Activated B cell treated with CpG ODN at 0.5 μM for 24 hours (primary cell): ENCODE data around the gene FAM114A1. TPM values are rescaled to one million over a fixed set of nuclear protein-coding genes. Genes with fewer than 3 reads are reported as not detected.

Experiments
- ATAC-seq: fragments of 200-7000 bp; cut with Tn5 transposase; one replicate; pipeline ENCODE4 v1.10.0; 2021; ENCODE audit warnings: low read depth, mild to moderate bottlenecking, moderate library complexity
- CTCF ChIA-PET: fragments of 350-600 bp; sonication (Branson Sonifier 250); formaldehyde crosslinking; loops from one replicate; lab custom pipeline; 2021; ENCODE audit warnings: antibody characterized with exemption; lab: Charles Lee
- POLR2A ChIA-PET: fragments of 350-600 bp; sonication (Branson Sonifier 250); formaldehyde crosslinking; loops from one replicate; lab custom pipeline; 2021; ENCODE audit warnings: antibody characterized with exemption; lab: Charles Lee
- DNase-seq: peaks from one replicate; pipeline ENCODE4 v3.0.0; 2022
- H3K27ac Mint-ChIP-seq: one replicate; pipeline ENCODE4 v1.8.0; 2020; ENCODE audit warnings: mixed read lengths
- H3K27me3 Mint-ChIP-seq: one replicate; pipeline ENCODE4 v1.8.0; 2021; ENCODE audit warnings: mixed read lengths
- H3K36me3 Mint-ChIP-seq: one replicate; pipeline ENCODE4 v1.8.0; 2021; ENCODE audit warnings: low read depth, mixed read lengths
- H3K4me1 Mint-ChIP-seq: one replicate; pipeline ENCODE4 v1.8.0; 2021; ENCODE audit warnings: mixed read lengths
- H3K4me3 Mint-ChIP-seq: one replicate; pipeline ENCODE4 v1.8.0; 2020; ENCODE audit warnings: mild to moderate bottlenecking, mixed read lengths
- H3K9me3 Mint-ChIP-seq: one replicate; pipeline ENCODE4 v1.8.0; 2020; ENCODE audit warnings: mixed read lengths
- intact Hi-C: fragments of 100-400 bp; cut with micrococcal nuclease; formaldehyde crosslinking; loops from one replicate; pipeline ENCODE4 v1.15.1; 2024
- total RNA-seq: library from RNA; stranded (reverse); gene quantifications from 2 replicates; pipeline ENCODE4 v1.2.3, GENCODE V29; 2022
- TF ChIP-seq, protein P1 (sequence below): fragments of 200-600 bp; IDR thresholded peaks from one replicate; pipeline ENCODE4 v1.8.0; 2022; ENCODE audit warnings: antibody characterized with exemption, mild to moderate bottlenecking

Gene FAM114A1
- total RNA-seq, 1 donor from 2014 or later = 3.3 TPM

GRCh38 chr4:38917481-38918025, 49.9 kb downstream of the FAM114A1 start:
- ATAC-seq = no peak
- intact Hi-C loops = no loop called here
- Mint-ChIP-seq H3K27ac (no peak overlapping the region), H3K27me3 (no peaks in the 10 kb centered on the region), H3K4me3 (no peak overlapping the region), H3K36me3 (no peaks in the 10 kb centered on the region), H3K9me3 (no peaks in the 10 kb centered on the region), H3K4me1 (peaks cover 15% of the 10 kb centered on the region)
- CTCF ChIA-PET = interaction anchor here (1.2 kb wide), 1 partner anchor 57 kb away, joined by 3 read pairs; no protein-coding TSS in a partner anchor
- DNase-seq = no peak
- TF ChIP-seq, protein P1, sequence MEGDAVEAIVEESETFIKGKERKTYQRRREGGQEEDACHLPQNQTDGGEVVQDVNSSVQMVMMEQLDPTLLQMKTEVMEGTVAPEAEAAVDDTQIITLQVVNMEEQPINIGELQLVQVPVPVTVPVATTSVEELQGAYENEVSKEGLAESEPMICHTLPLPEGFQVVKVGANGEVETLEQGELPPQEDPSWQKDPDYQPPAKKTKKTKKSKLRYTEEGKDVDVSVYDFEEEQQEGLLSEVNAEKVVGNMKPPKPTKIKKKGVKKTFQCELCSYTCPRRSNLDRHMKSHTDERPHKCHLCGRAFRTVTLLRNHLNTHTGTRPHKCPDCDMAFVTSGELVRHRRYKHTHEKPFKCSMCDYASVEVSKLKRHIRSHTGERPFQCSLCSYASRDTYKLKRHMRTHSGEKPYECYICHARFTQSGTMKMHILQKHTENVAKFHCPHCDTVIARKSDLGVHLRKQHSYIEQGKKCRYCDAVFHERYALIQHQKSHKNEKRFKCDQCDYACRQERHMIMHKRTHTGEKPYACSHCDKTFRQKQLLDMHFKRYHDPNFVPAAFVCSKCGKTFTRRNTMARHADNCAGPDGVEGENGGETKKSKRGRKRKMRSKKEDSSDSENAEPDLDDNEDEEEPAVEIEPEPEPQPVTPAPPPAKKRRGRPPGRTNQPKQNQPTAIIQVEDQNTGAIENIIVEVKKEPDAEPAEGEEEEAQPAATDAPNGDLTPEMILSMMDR = no peak
- POLR2A ChIA-PET = no interaction called here

DNA sequence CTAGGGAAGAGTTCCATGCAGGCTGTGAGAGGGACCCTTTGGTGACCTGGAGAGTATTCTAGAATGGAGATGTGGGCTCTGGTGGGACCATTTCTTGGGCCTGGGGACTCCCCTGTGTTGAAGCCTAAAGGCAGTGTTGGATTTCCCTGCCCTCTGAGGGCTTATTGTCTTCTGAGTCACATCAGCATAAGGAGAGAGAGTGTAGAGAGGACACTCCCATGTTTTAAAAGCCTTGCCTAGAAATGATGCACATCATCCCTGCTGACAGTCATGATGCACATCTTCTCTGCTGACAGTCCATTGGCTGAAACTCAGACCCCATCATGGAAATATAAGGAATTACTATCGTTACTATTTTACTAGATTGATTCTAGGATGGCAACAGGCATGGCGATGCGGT, 51.9 kb downstream of the FAM114A1 start:
- intact Hi-C loops = no loop called here
- peaks cover 15% of the 10 kb centered on the region for H3K4me1 Mint-ChIP-seq
- no peaks in the 10 kb centered on the region for H3K36me3 Mint-ChIP-seq
- POLR2A ChIA-PET = no interaction called here
- CTCF ChIA-PET = no interaction called here
- H3K27ac Mint-ChIP-seq = no peak overlapping the region
- DNase-seq (no peak), ATAC-seq (no peak)
- H3K9me3 Mint-ChIP-seq = no peaks in the 10 kb centered on the region
- no peaks in the 10 kb centered on the region for H3K27me3 Mint-ChIP-seq
- TF ChIP-seq, protein P1 = no peak
- H3K4me3 Mint-ChIP-seq = no peak overlapping the region

DNA sequence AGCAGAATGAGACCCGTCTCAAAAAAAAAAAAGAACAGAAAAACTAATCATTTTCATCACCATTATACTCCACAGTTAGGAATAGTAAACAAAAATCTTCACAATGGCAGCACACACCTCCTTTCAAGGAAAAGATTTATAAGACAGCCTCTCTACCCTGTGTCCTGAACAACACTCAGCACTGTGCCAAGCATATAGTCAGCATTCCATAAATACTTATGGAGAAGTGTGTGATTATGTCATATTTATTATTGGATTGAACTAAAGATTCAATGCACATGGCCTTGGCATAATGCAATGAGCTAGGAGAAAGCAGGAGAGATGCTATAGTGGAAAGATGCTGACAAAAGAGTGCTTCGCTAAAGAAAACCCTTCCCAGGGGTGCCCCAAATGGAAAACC, 52.6 kb downstream of the FAM114A1 start:
- no peaks in the 10 kb centered on the region for H3K36me3 Mint-ChIP-seq
- DNase-seq (no peak), ATAC-seq (no peak)
- ChIA-PET POLR2A (no interaction called here), CTCF (no interaction called here)
- no peaks in the 10 kb centered on the region for H3K9me3 Mint-ChIP-seq
- H3K4me3 Mint-ChIP-seq = no peak overlapping the region
- TF ChIP-seq, protein P1 = no peak
- H3K4me1 Mint-ChIP-seq = peaks cover 9% of the 10 kb centered on the region
- intact Hi-C loops = no loop called here
- H3K27ac Mint-ChIP-seq = no peak overlapping the region
- no peaks in the 10 kb centered on the region for H3K27me3 Mint-ChIP-seq

- Mint-ChIP-seq H3K4me1 (peaks cover 8% of the 10 kb centered on the region), H3K27ac (no peak overlapping the region), H3K9me3 (no peaks in the 10 kb centered on the region), H3K27me3 (no peaks in the 10 kb centered on the region), H3K36me3 (no peaks in the 10 kb centered on the region), H3K4me3 (no peak overlapping the region)
- POLR2A ChIA-PET = no interaction called here
- DNase-seq (no peak), ATAC-seq (no peak)
- intact Hi-C loops = no loop called here
- TF ChIP-seq, protein P1 = no peak
- CTCF ChIA-PET = no interaction called here
Measured at GRCh38 chr4:38920677-38921076, 53.1 kb downstream of the FAM114A1 start.

DNA sequence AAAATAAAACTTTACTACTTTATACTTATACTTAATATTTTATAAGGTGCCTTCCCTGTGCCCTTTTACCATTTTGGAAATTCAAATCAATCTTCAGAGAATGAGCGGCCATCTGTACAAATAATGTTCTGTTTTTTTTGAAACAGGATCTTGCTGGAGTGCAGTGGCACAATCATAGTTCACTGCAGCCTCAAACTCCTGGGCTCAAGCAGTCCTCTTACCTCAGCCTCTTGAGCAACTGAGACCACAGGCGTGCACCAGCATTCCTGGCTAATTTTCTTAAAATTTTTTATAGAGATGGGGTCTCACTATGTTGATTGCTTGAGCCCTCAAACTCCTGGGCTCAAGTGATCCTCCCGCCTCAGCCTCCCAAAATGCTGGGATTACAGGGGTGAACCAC, 53.5 kb downstream of the FAM114A1 start:
- POLR2A ChIA-PET = no interaction called here
- no peak overlapping the region for H3K4me3 Mint-ChIP-seq
- CTCF ChIA-PET = no interaction called here
- no peaks in the 10 kb centered on the region for H3K27me3 Mint-ChIP-seq
- H3K4me1 Mint-ChIP-seq = peaks cover 8% of the 10 kb centered on the region
- H3K27ac Mint-ChIP-seq = no peak overlapping the region
- DNase-seq (no peak), ATAC-seq (no peak)
- TF ChIP-seq, protein P1 = no peak
- H3K9me3 Mint-ChIP-seq = no peaks in the 10 kb centered on the region
- intact Hi-C loops = no loop called here
- no peaks in the 10 kb centered on the region for H3K36me3 Mint-ChIP-seq
